Thyroid gland (tissue), 4 donors: ENCODE results near the gene CLDN19.

Experiments used
- CTCF ChIP-seq, 6 experiments: fragments of 200-600 bp in 3 of 6; fragments of 450-650 bp in 3 of 6; sonication (generic) in 3 of 6; IDR thresholded peaks; one replicate each; pipeline ENCODE4 v1.5.1; 2016 to 2019; ENCODE audit warnings: antibody characterized with exemption in 6 of 6, mild to moderate bottlenecking in 2 of 6, inconsistent platforms in 1 of 6, moderate library complexity in 1 of 6
- POLR2A ChIP-seq, 2 donors: fragments of 450-650 bp; IDR thresholded peaks; one replicate each; pipeline ENCODE4 v1.6.1; 2017; ENCODE audit warnings: antibody characterized with exemption in 2 of 2, mild to moderate bottlenecking in 2 of 2, moderate library complexity in 1 of 2

GRCh38 chr1:42748021-42748420 is 8.0 kb upstream of the CLDN19 start:
- TF ChIP-seq CTCF (IDR thresholded peaks at IDR 0.05), result no peak
- no peak for TF ChIP-seq POLR2A (IDR thresholded peaks at IDR 0.05)
